Measurements from ENCODE around the gene DIPK1C.

DIPK1C gene

GRCh38 chr18:74480149-74480651, 23.1 kb upstream of the DIPK1C start:
- DNase-seq = no peak

GRCh38 chr18:74479486-74480148, 22.5 kb upstream of the DIPK1C start:
- no peak for DNase-seq

- DNase-seq = no peak
These were observed 21.8 kb upstream of the DIPK1C start for GRCh38 chr18:74478880-74479279.

GRCh38 chr18:74478316-74478715, 21.2 kb upstream of the DIPK1C start:
- DNase-seq = no peak

- DNase-seq = no peak
These were observed 20.7 kb upstream of the DIPK1C start for GRCh38 chr18:74477771-74478170.

- DNase-seq = no peak
These were observed 19.0 kb upstream of the DIPK1C start for GRCh38 chr18:74476140-74476539.

- no peak for DNase-seq
These were observed 17.0 kb upstream of the DIPK1C start for GRCh38 chr18:74473976-74474640.

GRCh38 chr18:74472312-74472711, 15.2 kb upstream of the DIPK1C start:
- DNase-seq = no peak

GRCh38 chr18:74468547-74469061, 11.5 kb upstream of the DIPK1C start:
- DNase-seq = no peak

GRCh38 chr18:74465775-74466174, 8.7 kb upstream of the DIPK1C start:
- DNase-seq = no peak

GRCh38 chr18:74463983-74464382, 6.9 kb upstream of the DIPK1C start:
- no peak for DNase-seq

- DNase-seq = no peak
These were observed 6.1 kb upstream of the DIPK1C start for GRCh38 chr18:74463254-74463653.

GRCh38 chr18:74460825-74461224, 3.7 kb upstream of the DIPK1C start:
- no peak for DNase-seq

- DNase-seq = no peak
These were observed 2.8 kb upstream of the DIPK1C start for GRCh38 chr18:74459889-74460288.

GRCh38 chr18:74457725-74458421, 765 bp upstream of the DIPK1C start:
- no peak for DNase-seq

GRCh38 chr18:74456349-74457042, 612 bp downstream of the DIPK1C start:
- DNase-seq = no peak

GRCh38 chr18:74456017-74456348, 1.1 kb downstream of the DIPK1C start:
- no peak for DNase-seq

GRCh38 chr18:74455386-74455785, 1.7 kb downstream of the DIPK1C start:
- DNase-seq = no peak

- DNase-seq = no peak
These were observed 2.8 kb downstream of the DIPK1C start for GRCh38 chr18:74454279-74454751.

- DNase-seq = no peak
These were observed 3.4 kb downstream of the DIPK1C start for GRCh38 chr18:74453642-74454198.

GRCh38 chr18:74453016-74453566, 4.0 kb downstream of the DIPK1C start:
- no peak for DNase-seq

- DNase-seq = no peak
These were observed 6.0 kb downstream of the DIPK1C start for GRCh38 chr18:74451148-74451547.
